Epithelial cell of proximal tubule (primary cell): ENCODE data around the gene TAS2R60. TPM values are rescaled to one million over a fixed set of nuclear protein-coding genes. Genes with fewer than 3 reads are reported as not detected.

Source experiments
- DNase-seq: peaks from one replicate; pipeline ENCODE4 v3.0.0-alpha.2; 2011; ENCODE audit warnings: low read depth
- H3K4me3 ChIP-seq: 2 replicates; pipeline ENCODE4 v1.5.1; 2011; ENCODE audit warnings: low read depth, mild to moderate bottlenecking, low read length
- CTCF ChIP-seq: conservative IDR thresholded peaks from 2 replicates; pipeline ENCODE4 v1.5.1; 2012; ENCODE audit warnings: low read depth, mild to moderate bottlenecking, low read length
- total RNA-seq: library from RNA; depleted of rRNA; stranded (reverse); fragments of >200 nt; gene quantifications from 2 replicates; pipeline ENCODE4 v1.2.3, GENCODE V29; 2015

TAS2R60 gene
- total RNA-seq, 1 donor from 2014 or later: not detected

- DNase-seq: no peak
- no peak for TF ChIP-seq CTCF
- no peak overlapping the region for H3K4me3 ChIP-seq
These were observed 12.2 kb downstream of the TAS2R60 start for GRCh38 chr7:143455491-143455890.

- no peak for DNase-seq
- TF ChIP-seq CTCF: no peak
These were observed 12.7 kb downstream of the TAS2R60 start for GRCh38 chr7:143455942-143456341.

GRCh38 chr7:143456992-143457793, 13.9 kb downstream of the TAS2R60 start:
- DNase-seq: no peak
- H3K4me3 ChIP-seq: no peak overlapping the region
- no peak for TF ChIP-seq CTCF

More at GRCh38 chr7:143455942-143456341, 12.7 kb downstream of the TAS2R60 start:
- no peak overlapping the region for H3K4me3 ChIP-seq

- no peak for TF ChIP-seq CTCF
- DNase-seq: no peak
These were observed 15.0 kb downstream of the TAS2R60 start for GRCh38 chr7:143458263-143458662.

GRCh38 chr7:143458681-143459080, 15.4 kb downstream of the TAS2R60 start:
- DNase-seq: no peak
- TF ChIP-seq CTCF: no peak
- H3K4me3 ChIP-seq: no peak overlapping the region

More at GRCh38 chr7:143458263-143458662, 15.0 kb downstream of the TAS2R60 start:
- no peak overlapping the region for H3K4me3 ChIP-seq

GRCh38 chr7:143459359-143459758, 16.1 kb downstream of the TAS2R60 start:
- TF ChIP-seq CTCF: no peak
- no peak for DNase-seq
- H3K4me3 ChIP-seq: no peak overlapping the region
